ENCODE measurements around the gene PTPRN2.

- no peak for TF ChIP-seq POLR2A (IDR thresholded peaks at IDR 0.05)
- no peak for TF ChIP-seq CTCF (IDR thresholded peaks at IDR 0.05)
- TF ChIP-seq EP300 (IDR thresholded peaks at IDR 0.05): no peak
Measured at GRCh38 chr7:158061026-158061630, 526.5 kb downstream of the PTPRN2 start.
